ENCODE data around the gene SHC2.

- no peak for TF ChIP-seq POLR2A (IDR thresholded peaks at IDR 0.05; ENCODE audit: low read depth, low read length)
- TF ChIP-seq POLR2AphosphoS5 (IDR thresholded peaks at IDR 0.05; ENCODE audit: low read depth, low read length), result no peak
- no peak for TF ChIP-seq TAF1 (IDR thresholded peaks at IDR 0.05; ENCODE audit: low read depth, low read length)
Measured at GRCh38 chr19:372306-372890, 88.4 kb downstream of the SHC2 start.

Measured in GM12891 (cell line).